Tibial nerve (tissue), 4 donors: ENCODE results near the gene ADAMTS9. TPM values are rescaled to one million over a fixed set of nuclear protein-coding genes. Genes with fewer than 3 reads are reported as not detected.

Source experiments
- DNase-seq, 2 donors: peaks; one replicate each; pipeline ENCODE4 v3.0.0-alpha.2; 2019; ENCODE audit warnings: low spot score in 2 of 2
- H3K27ac ChIP-seq, 4 donors: fragments of 200-600 bp; sonication (generic) in 3 of 4; one replicate each; pipeline ENCODE4 v1.5.1; 2017 to 2019; ENCODE audit warnings: mild to moderate bottlenecking in 1 of 4
- H3K27me3 ChIP-seq, 2 donors: fragments of 200-600 bp; sonication (generic) in 1 of 2; one replicate each; pipeline versions ENCODE4 v1.5.1 to v1.6.0; 2017 to 2019
- H3K36me3 ChIP-seq, 3 donors: fragments of 200-600 bp; sonication (generic); one replicate each; pipeline ENCODE4 v1.5.1; 2018 to 2019
- H3K4me1 ChIP-seq, 4 donors: fragments of 200-600 bp; sonication (generic) in 3 of 4; one replicate each; pipeline ENCODE4 v1.5.1; 2017 to 2019
- H3K4me3 ChIP-seq, 4 donors: fragments of 200-600 bp; sonication (generic) in 3 of 4; one replicate each; pipeline ENCODE4 v1.5.1; 2017 to 2019; ENCODE audit warnings: mild to moderate bottlenecking in 1 of 4, moderate library complexity in 1 of 4
- H3K9me3 ChIP-seq, 4 donors: fragments of 200-600 bp; sonication (generic) in 3 of 4; one replicate each; pipeline ENCODE4 v1.5.1; 2017 to 2019
- EP300 ChIP-seq, 2 donors: sonication (generic); formaldehyde crosslinking; IDR thresholded peaks; one replicate each; pipeline ENCODE4 v1.6.1; 2017; ENCODE audit warnings: antibody characterized with exemption in 2 of 2, mild to moderate bottlenecking in 1 of 2
- POLR2A ChIP-seq, 2 donors: fragments of 450-650 bp; IDR thresholded peaks; one replicate each; pipeline ENCODE4 v1.6.1; 2017; ENCODE audit warnings: antibody characterized with exemption in 2 of 2, mild to moderate bottlenecking in 2 of 2, moderate library complexity in 2 of 2
- WGBS, 2 donors: methylation state at CpG; one replicate each; pipeline ENCODE4 v1.1.5; 2018; 5-methylcytosine and 5-hydroxymethylcytosine counted together
- total RNA-seq, 4 donors: library from RNA; depleted of rRNA; stranded (reverse); fragments of >200 nt; gene quantifications; one replicate each; pipeline ENCODE4 v1.1.0, GENCODE V29; 2016
- TF ChIP-seq, protein P1 (sequence below), 5 experiments: fragments of 200-600 bp in 3 of 5; fragments of 450-650 bp in 2 of 5; sonication (generic) in 3 of 5; IDR thresholded peaks; one replicate each; pipeline ENCODE4 v1.5.1; 2016 to 2019; ENCODE audit warnings: antibody characterized with exemption in 5 of 5, mild to moderate bottlenecking in 3 of 5, moderate library complexity in 2 of 5

The ADAMTS9 gene
- total RNA-seq, 4 donors from 2014 or later: 79.1 to 145 (median 95.0) TPM

DNA sequence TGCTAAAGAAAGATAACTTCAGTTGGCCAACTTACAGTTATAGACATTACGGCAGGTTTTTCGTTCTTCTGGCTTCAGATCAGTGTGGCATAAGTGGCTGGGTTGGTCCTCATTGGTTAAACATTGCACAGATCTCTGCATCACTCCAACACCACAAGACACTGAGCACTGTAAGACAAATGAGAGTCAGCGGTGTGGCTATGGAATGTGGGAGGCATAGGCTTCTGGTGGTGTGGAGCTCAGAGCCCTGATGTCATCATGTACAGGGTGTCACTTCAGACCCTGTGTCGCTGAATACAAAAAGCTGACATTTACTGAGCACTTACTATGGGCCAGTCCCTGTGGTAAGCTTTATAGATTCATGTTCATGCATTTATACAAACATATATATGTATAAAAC is 146.0 kb downstream of the ADAMTS9 start:
- H3K27me3 ChIP-seq: no peaks in the 10 kb centered on the region
- 81 to 82% methylated on average over 4 of the region's 4 CpGs for WGBS, 2 donors
- peaks cover 0 to 58% (median 0%) of the 10 kb centered on the region in 3 donors for H3K36me3 ChIP-seq
- H3K4me3 ChIP-seq: no peak overlapping the region
- no peak for TF ChIP-seq EP300 (IDR thresholded peaks at IDR 0.05)
- no peak for TF ChIP-seq POLR2A (IDR thresholded peaks at IDR 0.05)
- TF ChIP-seq, protein P1, sequence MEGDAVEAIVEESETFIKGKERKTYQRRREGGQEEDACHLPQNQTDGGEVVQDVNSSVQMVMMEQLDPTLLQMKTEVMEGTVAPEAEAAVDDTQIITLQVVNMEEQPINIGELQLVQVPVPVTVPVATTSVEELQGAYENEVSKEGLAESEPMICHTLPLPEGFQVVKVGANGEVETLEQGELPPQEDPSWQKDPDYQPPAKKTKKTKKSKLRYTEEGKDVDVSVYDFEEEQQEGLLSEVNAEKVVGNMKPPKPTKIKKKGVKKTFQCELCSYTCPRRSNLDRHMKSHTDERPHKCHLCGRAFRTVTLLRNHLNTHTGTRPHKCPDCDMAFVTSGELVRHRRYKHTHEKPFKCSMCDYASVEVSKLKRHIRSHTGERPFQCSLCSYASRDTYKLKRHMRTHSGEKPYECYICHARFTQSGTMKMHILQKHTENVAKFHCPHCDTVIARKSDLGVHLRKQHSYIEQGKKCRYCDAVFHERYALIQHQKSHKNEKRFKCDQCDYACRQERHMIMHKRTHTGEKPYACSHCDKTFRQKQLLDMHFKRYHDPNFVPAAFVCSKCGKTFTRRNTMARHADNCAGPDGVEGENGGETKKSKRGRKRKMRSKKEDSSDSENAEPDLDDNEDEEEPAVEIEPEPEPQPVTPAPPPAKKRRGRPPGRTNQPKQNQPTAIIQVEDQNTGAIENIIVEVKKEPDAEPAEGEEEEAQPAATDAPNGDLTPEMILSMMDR (IDR thresholded peaks at IDR 0.05): no peak
- H3K4me1 ChIP-seq: peaks cover 0 to 13% (median 0%) of the 10 kb centered on the region in 4 donors
- H3K9me3 ChIP-seq: no peaks in the 10 kb centered on the region
- no peak overlapping the region for H3K27ac ChIP-seq
- DNase-seq: no peak

DNA sequence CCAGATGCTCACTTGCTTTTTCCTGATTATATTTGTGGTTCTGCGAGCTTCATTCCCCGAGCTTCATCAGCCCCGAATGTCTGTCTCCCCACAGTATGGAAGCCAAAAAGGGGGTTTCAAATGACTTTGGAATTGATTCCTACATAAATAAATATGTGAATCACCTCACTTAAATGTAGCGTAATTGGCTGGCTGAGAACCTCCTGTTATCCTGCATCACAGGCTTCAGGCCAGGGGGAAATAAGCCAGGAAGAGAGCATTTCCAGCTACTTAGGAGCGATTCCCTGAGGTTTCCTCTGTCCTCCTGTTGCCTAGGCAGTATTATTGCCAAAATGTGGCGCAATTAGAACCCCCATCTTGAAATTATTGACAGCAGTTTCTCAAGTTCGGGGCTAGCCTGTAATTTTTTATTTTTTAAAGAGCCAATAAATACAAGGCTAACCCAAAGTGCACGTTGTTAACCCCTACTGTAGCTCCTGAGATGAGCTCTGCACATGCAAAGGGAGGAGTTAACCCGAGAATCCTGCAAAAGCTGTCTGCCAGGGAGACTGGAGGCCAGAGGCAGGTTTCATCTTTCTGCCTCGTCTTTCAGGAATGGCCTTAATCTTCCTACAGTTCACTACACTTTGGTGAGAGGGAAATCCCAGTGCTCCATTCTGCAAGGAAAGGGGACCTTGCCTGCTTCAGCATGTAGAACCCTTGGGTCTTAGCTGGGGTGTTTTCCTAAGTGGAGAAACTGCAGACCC is 148.2 kb downstream of the ADAMTS9 start:
- H3K36me3 ChIP-seq: peaks cover 0 to 40% (median 0%) of the 10 kb centered on the region in 3 donors
- TF ChIP-seq, protein P1 (IDR thresholded peaks at IDR 0.05): no peak
- TF ChIP-seq EP300 (IDR thresholded peaks at IDR 0.05): peak in 1 of 2 donors; percentile 55
- peak in 1 of 2 donors; percentile 84 for DNase-seq
- H3K9me3 ChIP-seq: no peaks in the 10 kb centered on the region
- H3K4me1 ChIP-seq: peaks cover 0 to 13% (median 0%) of the 10 kb centered on the region in 4 donors
- no peaks in the 10 kb centered on the region for H3K27me3 ChIP-seq
- peak overlapping the region in 2 of 4 donors; percentile 1 to 46 for H3K27ac ChIP-seq
- 49 to 50% methylated on average over 10 of the region's 10 CpGs for WGBS, 2 donors
- H3K4me3 ChIP-seq: no peak overlapping the region

DNA sequence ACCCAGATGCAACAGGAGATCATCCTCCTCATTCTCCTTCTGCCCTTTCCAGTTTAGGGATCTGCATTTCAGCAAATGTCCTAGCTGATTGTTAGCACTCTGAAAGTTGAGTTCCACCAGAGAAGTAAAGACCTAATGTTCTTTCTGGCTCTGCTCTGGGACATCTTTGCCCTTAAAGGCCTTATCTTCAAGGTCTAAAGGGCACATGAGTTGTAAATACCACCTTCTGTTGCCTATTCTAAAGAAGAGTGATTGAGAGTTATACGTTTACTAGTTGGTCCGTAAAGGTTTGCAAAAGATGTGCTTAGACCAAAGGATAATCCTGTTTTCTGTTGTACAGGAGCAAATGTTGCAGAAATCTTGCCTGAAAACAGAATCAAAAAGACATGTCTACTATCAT is 151.6 kb downstream of the ADAMTS9 start:
- TF ChIP-seq, protein P1 (IDR thresholded peaks at IDR 0.05): no peak
- TF ChIP-seq POLR2A (IDR thresholded peaks at IDR 0.05): no peak
- TF ChIP-seq EP300 (IDR thresholded peaks at IDR 0.05): no peak
- WGBS, 2 donors: 83 to 86% methylated on average over 2 of the region's 2 CpGs
- H3K27ac ChIP-seq: peak overlapping the region in 1 of 4 donors; percentile 8

DNA sequence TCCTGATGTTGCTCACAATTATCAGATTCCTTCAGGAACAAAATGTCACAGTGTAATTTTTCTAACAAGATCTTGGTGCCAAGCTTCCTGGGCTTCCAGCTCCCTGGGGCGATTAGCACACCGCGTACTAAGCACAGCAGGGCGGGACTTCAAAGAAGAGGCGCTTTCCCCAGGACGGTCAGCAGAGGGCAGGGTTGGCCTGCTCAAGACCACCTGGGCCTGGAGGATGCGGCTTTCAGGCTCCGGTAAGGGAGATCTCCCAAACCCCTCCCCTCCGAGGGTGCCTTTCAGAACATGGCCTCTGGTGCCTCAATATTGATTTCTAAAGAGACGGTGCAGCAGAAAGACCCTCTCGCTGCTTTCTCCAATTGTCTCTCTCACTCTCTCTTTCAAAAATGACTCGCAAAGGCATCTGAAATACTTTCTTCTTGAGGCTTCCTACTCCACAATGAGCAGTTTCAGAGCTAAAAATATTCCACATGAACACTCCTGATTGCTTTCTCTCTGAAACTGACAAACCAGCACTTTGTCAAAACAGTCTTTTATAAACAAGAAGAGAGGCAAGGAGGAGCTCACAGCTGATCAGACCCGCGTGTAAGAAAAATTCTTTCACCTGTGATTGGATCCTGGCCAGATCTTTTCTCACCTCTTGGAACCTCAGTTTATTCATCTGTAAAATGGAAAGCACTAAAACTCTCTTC is 154.0 kb downstream of the ADAMTS9 start:
- peak overlapping the region; percentile 13 to 82 (median 67) for H3K27ac ChIP-seq
- WGBS, 2 donors: 8 to 11% methylated on average over 14 of the region's 14 CpGs
- DNase-seq: peak; percentile 82 to 87
- no peak overlapping the region for H3K4me3 ChIP-seq
- peaks cover 0 to 22% (median 0%) of the 10 kb centered on the region in 3 donors for H3K36me3 ChIP-seq
- peak; percentile 80 to 93 for TF ChIP-seq EP300 (IDR thresholded peaks at IDR 0.05)
- no peak for TF ChIP-seq POLR2A (IDR thresholded peaks at IDR 0.05)
- TF ChIP-seq, protein P1 (IDR thresholded peaks at IDR 0.05): peak; percentile 72 to 94 (median 91)
- H3K27me3 ChIP-seq: no peaks in the 10 kb centered on the region
- peaks cover 0 to 27% (median 3%) of the 10 kb centered on the region in 4 donors for H3K4me1 ChIP-seq
- no peaks in the 10 kb centered on the region for H3K9me3 ChIP-seq

More for the DNA sequence above, 151.6 kb downstream of the ADAMTS9 start:
- no peak for DNase-seq
- H3K4me1 ChIP-seq: peaks cover 0 to 30% (median 3%) of the 10 kb centered on the region in 4 donors
- H3K27me3 ChIP-seq: no peaks in the 10 kb centered on the region
- peaks cover 0 to 37% (median 0%) of the 10 kb centered on the region in 3 donors for H3K36me3 ChIP-seq
- H3K9me3 ChIP-seq: no peaks in the 10 kb centered on the region
- H3K4me3 ChIP-seq: no peak overlapping the region
